CD4-positive, alpha-beta T cell treated with Interferon gamma for 1 hour (primary cell): ENCODE measurements around the gene DUS1L.
A peak's percentile ranks its signal among the peaks of the same experiment; 100 is the strongest.

Experiments
- DNase-seq: peaks from one replicate; pipeline ENCODE4 v3.0.0-alpha.2; 2020

DUS1L gene

DNA sequence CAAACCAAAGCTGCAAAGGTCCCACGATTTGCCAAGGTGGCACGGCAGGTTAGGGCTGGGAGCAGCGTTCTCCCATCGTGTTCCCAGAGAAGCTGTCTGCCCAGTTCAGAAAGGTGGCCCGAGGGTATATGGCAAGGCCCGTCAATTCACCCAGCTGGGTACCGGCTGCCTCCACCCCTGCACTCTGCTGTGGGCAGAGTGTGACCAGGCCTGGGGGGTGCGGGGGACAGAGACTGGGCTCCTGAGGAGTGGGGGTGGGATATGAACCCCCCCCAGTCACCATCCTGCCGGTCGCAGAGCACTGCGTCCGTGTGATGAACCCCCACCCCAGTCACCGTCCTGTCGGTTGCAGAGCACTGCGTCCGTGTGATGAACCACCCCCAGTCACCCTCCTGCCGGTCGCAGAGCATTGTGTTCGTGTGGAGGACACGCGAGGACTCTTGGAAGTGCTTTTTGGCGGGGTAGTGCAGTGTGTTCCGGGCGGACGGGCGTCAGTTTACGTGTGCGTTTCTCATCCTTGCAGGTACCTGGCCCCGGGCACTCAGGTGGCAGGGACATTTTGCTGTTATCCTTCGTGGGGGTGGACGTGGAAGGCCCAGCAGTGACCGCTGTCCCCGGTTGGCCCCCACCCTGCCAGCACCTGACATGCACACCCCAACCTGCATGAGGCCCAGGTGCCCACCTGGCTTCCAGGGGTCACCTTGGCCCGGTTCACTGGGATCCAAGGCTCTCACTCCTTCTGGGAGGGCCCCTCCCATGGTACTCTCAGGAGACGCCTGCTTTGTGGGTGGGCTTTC, 35.1 kb upstream of the DUS1L start:
- DNase-seq, result no peak

DNA sequence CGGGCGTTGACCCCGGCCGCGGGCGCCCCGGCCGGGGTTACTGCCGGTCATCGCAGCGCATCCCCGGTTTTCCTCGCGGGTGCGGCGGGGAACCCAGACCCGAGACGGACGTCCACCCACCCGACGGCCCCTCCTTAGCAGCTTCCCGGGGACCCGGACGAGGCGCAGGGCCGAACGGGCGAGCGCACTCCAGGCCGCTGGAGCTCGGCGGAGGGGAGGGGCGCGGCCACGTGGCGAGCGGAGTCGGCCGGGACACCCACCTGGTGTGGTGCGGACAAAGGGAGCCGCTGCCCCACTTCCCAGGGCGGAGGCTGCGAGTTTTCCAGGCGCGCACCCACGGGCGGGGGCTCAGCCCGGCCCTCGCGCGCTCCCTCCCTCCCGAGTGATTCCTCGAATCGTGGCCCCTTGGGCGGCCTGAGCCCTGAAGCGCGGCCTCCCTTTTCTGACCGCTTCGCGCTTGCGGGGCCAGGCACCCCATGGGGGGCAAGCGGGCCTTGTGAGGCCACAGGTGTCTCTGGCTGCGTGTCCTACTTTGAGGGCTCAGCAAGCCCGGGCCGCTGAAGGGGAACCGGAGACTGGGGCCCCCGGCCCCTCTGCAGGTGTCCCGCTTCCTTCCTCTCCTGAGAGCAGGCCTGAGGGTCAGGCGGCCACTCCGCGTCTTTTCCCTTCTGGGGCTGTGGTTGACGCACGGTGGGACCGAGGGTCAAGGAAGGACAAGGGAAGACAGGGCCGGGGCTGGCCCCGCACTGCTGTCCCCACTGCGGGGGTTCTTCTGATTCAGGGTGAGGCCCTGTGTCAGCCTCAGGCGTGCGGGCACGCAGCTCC, 33.5 kb upstream of the DUS1L start:
- no peak for DNase-seq

DNA sequence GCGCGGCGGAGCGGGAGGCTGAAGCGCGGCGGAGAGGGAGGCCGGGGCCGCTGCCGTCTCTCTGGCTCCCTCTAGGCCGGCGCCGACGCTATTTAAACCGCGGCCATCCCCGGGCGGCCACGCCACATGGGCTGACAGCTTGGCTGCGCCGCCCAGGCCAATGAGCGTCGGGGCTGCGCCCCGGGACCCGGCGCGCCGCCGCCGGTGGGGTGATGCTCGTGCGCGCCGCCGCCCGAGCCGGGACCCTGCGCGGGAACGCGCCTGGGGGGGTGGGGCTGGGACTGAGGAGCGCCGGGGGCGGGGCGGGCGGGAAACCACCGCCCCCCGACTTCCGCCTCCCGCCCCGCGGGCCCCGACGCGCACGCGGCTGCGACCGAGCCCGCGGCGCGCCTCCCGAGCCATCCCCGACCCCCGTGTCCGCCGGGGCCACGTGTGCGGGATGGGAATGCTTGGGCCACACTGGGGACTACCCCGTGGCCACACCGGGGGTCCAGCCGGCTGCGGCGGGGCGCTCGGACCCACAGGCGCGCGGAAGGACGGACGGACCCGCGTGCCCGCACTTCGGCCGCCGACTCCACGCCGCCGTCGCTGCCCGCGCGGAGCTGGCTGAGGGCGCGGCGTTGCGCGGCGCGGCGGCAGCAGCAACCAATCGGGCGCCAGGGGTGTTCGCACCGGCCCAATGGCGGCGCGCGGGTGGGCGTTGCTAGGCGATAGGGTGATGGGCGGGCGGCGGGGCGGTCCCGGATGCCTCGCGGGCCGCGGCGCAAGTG, 32.8 kb upstream of the DUS1L start, which contains the start of gene FASN:
TSS of gene FASN (minus strand) at position 68 of the 770 bp plus-strand sequence. CDS start 1,791 bp downstream, outside the sequence.
- peak; percentile 95 for DNase-seq

DNA sequence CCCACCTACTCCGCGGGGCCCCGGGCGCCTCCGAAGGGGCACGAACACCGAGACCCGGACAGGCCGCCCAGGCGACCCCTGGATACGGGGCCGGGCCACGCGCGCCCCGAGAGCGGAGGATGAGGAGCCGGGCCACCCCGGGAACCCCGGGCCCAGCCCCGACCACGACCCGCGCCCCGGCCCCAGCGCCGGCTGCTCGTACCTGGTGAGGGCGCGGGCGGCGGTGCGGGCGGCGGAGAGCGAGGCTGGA, 32.2 kb upstream of the DUS1L start:
- DNase-seq, result no peak

DNA sequence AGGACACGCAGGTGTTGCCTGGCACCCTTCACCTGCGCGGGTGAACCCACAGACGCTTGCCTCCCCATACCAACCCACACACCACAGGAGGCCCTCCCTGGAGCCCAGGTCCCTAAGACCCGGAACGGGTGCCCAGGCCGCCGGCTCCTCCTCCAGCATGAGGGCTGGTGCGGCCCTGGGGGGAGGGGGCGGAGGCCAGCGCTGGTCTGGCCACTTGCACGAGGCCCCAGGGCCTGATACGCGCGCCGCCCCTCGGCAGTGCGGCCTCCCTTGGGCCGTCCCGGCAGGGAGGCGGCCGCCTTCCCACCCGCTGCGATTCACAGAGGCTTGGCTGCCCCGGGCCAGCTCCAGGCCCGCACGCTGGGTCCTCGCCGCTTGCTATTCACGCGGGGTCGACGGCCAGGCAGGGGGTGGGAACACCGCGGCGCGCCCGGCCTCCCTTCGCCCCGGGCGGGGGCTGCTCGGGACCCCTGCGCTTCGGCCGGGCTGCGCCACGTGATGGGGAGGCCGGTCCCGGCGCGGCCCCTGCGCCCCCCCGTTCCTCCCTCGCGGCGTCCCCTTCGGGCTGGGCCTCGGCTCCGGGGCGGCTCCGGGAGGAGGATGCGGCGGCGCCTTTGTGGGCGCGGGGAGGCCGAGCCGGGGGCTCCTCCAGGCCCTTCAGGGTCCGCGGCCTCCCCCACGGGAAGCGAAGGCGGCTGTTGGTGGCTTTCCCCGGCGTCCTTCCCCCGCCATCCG, 31.7 kb upstream of the DUS1L start:
- DNase-seq, result no peak

DNA sequence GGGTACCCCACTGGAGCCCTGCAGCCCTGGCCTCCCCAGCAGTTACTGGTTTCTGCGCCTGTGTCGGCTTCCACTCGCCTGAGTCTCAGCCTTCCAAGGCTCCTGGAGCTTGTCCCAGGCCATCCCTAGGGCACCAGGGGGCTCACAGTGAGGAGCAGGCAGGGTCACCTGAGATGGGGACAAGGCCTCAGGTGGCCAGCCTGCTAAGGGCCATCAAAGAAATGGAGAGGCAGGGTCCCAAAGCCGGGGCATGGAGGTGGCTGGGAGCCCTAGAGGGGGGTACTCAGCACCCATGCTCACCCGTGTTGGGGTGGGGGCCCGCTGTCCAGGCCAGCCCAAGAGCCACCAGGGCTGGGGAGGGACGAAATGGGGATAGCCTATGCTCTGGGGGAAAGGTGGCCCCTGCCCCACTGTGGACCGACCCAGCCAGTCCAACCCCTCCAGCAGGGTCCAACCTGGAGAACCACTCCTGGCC, 31.1 kb upstream of the DUS1L start:
- no peak for DNase-seq

DNA sequence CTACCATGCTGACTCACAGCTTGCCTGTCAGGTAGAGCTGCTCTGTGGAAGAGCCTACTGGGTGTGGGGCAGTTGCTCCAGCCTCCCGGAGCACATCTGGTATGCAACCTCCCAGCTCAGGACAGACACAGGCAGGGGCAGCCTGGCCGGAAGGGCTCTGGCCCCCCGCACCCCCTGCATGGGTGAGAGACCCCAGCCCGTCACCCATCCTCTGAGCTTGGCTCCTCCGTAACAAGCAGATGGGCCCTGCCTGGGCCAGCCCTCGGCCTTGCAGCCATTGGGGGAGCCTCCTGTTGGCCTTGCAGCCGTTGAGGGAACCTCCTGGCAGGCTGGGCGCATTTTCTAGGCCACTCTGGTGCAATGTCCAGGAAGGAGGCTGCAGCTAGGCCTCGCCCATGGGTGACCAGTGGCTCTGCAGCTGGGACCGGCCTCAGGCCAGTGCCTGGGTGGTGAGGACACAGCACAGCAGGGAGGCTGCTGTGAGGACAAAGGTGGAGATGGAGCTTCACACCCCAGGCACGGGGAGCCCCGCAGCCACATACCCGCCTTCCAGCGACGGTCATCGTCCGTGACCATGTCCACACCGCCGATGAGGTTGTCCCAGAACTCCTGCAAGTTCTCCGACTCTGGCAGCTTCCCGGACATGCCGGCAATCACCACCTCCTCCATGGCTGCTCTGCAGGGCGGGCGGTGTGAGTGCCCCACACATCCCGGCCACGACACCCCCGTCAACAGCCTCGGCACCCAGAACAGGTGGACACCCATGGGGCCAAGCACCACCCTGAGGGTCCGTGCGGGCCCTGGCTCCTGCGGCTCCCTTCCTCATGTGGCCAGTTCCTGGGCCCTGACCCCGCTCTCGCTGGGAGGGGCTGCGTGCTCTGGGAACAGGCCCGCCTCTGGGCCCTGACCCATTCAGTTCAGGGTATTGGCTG, 30.4 kb upstream of the DUS1L start:
- no peak for DNase-seq

DNA sequence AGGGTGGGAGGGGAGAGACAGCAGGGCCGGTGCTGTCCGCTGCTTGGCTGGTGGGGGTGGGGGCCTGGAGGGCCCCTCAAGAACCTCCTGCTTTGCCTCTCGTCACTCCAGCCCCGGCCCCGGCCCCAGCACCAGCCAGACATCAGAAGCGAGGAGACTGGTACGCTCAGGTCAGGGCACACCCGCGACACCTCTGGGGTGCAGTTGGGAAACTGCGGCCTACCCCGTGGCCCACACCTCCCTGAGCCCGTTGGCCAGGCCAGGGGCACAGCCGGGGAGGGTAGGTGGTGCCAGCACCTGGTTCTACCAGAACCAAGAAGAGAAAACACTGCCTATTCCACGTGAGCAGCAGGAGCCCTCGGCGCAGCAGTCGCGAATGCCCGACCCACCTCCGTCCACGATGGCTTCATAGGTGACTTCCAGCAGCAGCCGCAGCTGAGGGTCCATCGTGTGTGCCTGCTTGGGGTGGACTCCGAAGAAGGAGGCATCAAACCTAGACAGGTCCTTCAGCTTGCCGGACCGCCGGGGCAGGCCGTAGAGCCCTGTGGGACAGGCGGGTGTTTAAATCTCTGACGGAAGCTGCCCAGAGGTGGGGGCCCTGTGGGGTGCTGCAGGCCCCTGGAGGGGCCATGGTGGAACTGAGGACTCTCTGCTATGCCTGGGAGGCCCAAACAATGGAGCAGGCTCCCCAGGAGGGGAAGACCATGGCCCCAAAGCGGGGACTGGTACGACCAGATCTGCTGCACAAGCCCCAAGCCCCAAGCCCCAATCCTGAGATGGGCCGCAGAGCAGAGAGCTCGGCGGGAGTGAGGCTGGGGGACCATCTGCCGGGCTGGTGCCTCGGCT, 29.6 kb upstream of the DUS1L start:
- no peak for DNase-seq

DNA sequence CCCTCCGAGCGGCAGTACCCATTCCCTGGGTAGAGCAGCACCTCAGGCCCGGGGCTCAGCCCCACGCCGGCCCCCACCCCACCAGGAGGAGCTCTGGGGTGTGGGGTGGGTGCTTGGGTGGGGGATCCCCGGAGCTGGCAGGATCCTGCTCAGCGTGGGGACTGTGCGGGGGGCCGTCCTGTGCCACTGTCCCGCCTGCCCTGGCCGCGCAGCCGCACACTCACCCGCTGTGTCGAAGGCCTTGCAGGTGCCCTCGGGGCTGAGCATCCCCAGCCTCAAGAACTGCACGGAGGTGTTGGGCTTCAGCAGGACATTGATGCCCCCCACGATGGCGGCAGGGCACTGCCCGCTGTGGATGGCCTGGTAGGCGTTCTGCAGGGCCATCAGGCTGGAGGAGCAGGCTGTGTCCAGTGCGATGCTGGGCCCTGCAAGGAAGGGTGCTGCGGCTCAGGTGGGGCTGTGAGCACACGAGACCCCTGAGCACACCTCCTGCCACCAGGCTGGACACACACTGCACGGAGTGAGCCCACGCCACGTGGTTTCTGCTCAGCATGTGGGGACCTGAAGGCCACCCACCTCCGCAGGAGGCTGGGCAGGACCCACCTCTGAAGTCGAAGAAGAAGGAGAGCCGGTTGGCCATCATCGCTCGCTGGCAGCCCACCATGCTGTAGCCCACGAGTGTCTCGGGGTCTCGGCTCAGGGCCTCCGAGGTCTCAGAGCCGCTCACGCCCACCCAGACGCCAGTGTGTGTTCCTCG, 27.6 kb upstream of the DUS1L start:
- no peak for DNase-seq

DNA sequence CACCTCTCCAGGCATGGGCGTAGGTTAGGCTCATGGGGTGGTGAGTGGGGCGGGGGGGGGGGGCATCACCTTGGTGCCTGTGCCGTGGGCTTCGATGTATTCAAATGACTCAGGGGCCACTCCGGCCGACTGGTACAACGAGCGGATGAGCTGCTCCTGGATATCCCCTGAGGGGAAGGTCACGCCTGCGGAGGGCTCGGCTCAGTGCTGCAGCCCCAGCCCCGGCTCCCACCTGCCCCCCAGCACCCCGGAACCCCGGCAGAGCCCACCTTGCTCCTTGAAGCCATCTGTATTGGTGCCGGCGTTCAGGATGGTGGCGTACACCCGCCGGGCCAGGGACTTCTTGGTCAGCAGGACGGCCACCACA, 27.0 kb upstream of the DUS1L start:
- no peak for DNase-seq

DNA sequence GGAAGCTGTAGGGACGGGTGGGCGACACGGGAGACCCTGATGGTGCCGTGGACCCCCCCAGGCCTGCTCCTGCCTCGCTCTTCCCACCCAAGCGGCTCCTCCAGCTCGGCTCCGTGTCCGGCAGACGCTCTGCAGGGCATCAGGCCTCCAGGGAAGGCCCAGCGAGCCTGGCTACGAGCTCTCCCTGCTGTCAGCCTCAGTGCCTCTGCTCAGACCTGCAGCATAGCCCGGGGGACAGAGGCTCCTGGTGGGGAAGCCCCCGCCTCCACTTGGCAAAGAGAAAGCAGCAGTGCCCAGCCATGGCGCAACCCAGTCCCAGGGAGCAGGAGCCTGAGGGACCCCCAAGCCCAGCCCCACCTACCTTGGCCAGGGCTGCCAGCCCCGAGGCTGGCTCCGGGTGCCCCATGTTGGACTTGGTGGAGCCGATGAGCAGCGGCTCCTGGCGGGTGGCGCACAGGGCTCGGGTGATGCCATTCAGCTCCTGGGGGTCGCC, 26.5 kb upstream of the DUS1L start:
- no peak for DNase-seq

DNA sequence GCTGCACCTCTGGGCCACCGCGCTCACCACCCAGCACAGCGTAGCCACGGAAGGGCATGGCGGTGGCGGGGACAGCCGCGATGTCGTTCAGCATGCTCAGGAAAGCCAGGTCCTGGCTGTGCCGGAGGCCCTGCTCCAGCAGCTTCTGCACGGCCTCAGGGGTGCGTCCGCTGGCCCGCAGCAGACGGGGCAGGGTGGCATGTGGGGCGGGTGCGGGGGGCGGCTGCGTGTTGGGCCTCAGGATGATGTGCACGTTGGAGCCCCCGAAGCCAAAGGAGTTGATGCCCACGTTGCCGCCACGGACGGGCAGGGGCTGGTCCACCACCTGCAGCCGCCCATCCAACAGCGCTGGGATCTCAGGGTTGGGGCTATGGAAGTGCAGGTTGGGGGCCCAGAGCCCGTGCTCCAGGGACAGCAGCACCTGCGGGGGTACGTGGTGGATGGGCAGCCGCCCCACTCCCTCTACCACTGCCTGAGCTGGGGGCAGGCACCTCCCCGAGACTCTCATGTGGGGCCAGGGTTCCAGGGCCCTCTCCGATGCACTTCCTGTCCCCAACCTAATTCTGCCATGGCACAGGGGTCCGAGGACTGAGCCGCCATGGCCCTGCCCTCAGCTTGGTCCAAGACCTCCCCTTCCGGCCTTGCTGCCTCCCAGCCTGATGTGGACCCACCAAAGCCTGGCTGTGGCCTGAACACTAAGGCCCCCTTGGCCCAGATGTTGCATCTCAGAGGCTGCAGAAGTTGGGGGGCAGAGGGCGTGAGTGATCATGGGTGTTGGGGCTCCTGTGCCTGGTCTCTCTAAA, 25.9 kb upstream of the DUS1L start:
- DNase-seq, result no peak

DNA sequence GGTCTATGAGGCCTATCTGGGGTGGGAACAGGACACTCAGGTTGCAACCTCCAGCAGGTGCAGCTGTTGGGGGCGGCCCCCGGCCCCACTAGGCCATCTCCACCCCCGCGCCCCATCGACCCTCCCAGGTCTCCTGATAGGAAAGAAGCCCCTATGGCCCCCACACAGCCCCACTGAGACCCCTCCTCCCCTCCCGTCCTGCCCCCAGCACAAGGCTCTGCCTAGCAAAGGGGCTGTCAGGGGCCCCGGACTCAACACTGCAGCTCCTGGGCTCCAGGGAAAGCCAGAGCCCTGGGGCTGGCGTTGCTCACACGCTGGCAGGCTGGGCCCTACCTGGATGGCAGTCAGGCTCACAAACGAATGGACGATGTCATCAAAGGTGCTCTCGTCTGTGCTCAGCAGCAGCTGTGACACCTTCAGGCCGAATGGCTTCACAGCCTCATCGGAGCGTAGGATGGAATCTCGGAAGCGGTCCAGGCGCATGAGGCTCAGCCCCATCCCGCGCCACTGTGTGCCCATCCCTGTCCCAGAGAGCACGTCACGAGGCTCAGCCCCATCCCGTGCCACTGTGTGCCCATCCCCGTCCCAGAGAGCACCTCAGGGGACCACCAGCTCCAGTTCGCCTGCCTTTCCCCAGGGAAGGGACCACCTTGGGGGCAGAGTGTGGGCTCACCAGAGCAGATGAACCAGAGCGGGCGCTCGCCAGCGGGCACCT, 25.1 kb upstream of the DUS1L start:
- DNase-seq, result no peak

DNA sequence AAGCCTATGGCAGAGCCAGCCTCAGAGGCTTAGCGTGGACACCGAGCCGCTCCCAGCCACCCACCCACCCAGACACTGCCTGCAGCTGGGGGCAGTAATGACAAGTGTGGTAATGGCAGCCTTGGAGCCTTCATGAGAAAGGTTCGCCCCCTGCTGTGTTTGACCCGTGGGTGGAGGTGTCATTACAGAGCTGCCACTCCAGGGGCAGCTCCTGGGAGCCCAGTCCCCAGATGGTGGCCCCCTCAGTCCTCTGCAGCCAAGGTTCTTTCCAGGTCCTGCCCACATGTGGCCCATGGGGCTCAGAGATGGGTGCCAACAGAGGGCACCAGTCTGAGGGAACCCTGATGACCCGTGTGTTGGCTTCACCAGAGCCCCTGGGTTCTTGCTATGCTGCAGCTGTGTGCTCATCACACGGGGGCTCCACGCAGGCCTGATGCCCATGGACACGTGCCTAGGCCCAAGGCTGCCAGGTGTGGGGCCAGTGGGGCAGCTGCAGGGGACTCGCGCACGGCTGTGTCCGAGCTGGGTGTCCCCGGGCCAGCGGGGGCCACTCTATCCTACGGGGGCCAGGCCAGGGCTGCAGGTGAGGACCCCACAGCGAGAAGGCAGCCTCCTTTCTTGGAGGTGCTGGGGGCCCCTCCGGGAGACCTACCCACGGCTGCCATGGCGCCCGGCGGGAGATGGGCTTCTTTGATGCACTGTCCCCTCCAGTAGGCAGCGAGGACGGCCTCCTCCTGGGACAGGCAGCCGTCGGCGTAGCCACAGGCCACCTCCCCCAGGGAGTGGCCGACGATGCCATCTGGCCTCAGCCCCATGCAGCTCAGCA, 24.3 kb upstream of the DUS1L start:
- DNase-seq, result no peak

DNA sequence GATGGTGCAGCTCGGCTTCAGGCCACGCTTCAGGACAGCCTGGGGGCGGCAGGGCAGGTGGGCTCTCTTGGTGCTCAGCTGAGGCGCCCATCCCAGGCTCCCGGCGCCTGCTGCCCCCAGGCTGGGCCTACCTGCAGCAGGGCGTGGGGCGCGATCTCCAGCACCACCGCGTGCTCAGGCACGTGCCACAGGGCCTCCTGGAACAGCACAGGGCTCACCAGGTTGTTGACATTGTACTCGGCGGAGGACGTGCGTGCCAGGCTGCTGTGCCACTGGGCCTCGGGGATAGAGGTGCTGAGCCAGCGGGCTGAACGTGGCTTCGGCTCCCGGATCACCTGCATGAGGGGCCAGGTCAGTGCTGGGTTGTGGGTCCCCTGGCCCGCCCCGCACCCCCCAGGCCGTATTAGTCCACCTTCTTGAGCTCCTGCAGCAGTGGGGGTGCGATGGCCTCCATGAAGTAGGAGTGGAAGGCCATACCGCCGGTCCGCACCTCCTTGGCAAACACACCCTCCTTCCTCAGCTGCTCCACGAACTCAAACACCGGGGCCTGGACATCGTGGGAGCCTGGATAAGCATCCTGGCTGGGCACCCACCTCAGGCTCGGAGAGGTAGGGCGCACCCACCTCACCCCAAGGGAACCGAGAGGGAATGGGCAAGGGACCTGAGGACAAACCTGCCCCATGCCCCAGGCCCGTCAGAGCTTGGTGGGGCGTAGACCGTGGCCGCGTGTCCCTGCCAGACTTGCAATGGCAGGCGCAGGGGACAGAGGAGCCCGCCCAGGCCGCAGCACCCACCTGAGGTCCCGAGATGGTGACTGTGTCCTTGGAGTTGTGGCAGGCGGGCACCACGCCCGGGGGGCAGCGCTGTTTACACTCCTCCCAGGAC, 23.5 kb upstream of the DUS1L start:
- DNase-seq, result no peak
